CD4-positive, CD25-positive, alpha-beta regulatory T cell (primary cell): ENCODE results near the gene ZNF672. TPM values are rescaled to one million over a fixed set of nuclear protein-coding genes. Genes with fewer than 3 reads are reported as not detected.
"Not testable (repeated sequence)": the region's sequence is repeated elsewhere in the genome, so short reads cannot be mapped to it uniquely, and the experiment has no call there.

Experiments
- ATAC-seq, 2 donors: fragments of 150-1000 bp; cut with Tn5 transposase; one replicate each; pipeline ENCODE4 v1.10.0; 2021; ENCODE audit warnings: low read depth in 2 of 2, moderate number of reproducible peaks in 2 of 2, moderate library complexity in 1 of 2
- DNase-seq, 3 donors: peaks; one replicate each; pipeline versions ENCODE4 v3.0.0 to v3.0.0-alpha.2; 2012 to 2022; ENCODE audit warnings: mixed read lengths in 1 of 3
- H3K27ac ChIP-seq: one replicate; pipeline ENCODE4 v1.7.0; 2013; ENCODE audit warnings: mild to moderate bottlenecking, low read length; ENCODE audit not compliant: insufficient read depth, poor library complexity, severe bottlenecking
- H3K27me3 ChIP-seq: one replicate; pipeline ENCODE4 v1.7.0; 2013; ENCODE audit warnings: low read length; ENCODE audit not compliant: control insufficient read depth, insufficient read depth
- H3K36me3 ChIP-seq: one replicate; pipeline ENCODE4 v1.7.0; 2013; ENCODE audit warnings: mild to moderate bottlenecking, low read length, moderate library complexity; ENCODE audit not compliant: control insufficient read depth, insufficient read depth
- H3K4me1 ChIP-seq: 2 replicates; pipeline ENCODE4 v1.7.0; 2013; ENCODE audit warnings: mild to moderate bottlenecking, low read length; ENCODE audit not compliant: insufficient read depth, control insufficient read depth, poor library complexity, severe bottlenecking
- H3K4me3 ChIP-seq: one replicate; pipeline ENCODE4 v1.7.0; 2013; ENCODE audit warnings: low read depth, mild to moderate bottlenecking, low read length, moderate library complexity
- H3K9me3 ChIP-seq, 2 experiments: 1 replicate in 1 of 2; 2 replicates in 1 of 2; pipeline ENCODE4 v1.7.0; 2013; ENCODE audit warnings: low read length in 2 of 2, mild to moderate bottlenecking in 1 of 2, moderate library complexity in 1 of 2; ENCODE audit not compliant: control insufficient read depth in 2 of 2
- H3K27ac Mint-ChIP-seq, 3 donors: one replicate each; pipeline ENCODE4 v1.8.0; 2020 to 2022; ENCODE audit warnings: mild to moderate bottlenecking in 3 of 3, mixed read lengths in 3 of 3, moderate library complexity in 2 of 3
- H3K27me3 Mint-ChIP-seq: one replicate; pipeline ENCODE4 v1.8.0; 2022; ENCODE audit warnings: mild to moderate bottlenecking, mixed read lengths
- H3K36me3 Mint-ChIP-seq: one replicate; pipeline ENCODE4 v1.8.0; 2020; ENCODE audit warnings: mixed read lengths
- H3K4me1 Mint-ChIP-seq, 4 donors: one replicate each; pipeline ENCODE4 v1.8.0; 2020 to 2022; ENCODE audit warnings: mixed read lengths in 4 of 4, mild to moderate bottlenecking in 1 of 4
- H3K4me3 Mint-ChIP-seq, 4 donors: one replicate each; pipeline ENCODE4 v1.8.0; 2020 to 2022; ENCODE audit warnings: mild to moderate bottlenecking in 4 of 4, mixed read lengths in 4 of 4, moderate library complexity in 3 of 4
- H3K9me3 Mint-ChIP-seq, 7 donors: one replicate each; pipeline ENCODE4 v1.8.0; 2020 to 2022; ENCODE audit warnings: mixed read lengths in 7 of 7, mild to moderate bottlenecking in 3 of 7, moderate library complexity in 2 of 7
- polyA plus RNA-seq, 4 donors: library from polyadenylated mRNA; unstranded; fragments of 300-500 nt; fragmentation: Illumina TruSeq; gene quantifications; one replicate each; pipeline ENCODE4 v1.2.3, GENCODE V29; 2021
- total RNA-seq: library from RNA; stranded (reverse); gene quantifications from one replicate; pipeline ENCODE4 v1.2.3, GENCODE V29; 2022

ZNF672 gene
- total and polyA plus RNA-seq, 5 donors from 2014 or later, result 24.8 to 39.1 (median 29.9) TPM

DNA sequence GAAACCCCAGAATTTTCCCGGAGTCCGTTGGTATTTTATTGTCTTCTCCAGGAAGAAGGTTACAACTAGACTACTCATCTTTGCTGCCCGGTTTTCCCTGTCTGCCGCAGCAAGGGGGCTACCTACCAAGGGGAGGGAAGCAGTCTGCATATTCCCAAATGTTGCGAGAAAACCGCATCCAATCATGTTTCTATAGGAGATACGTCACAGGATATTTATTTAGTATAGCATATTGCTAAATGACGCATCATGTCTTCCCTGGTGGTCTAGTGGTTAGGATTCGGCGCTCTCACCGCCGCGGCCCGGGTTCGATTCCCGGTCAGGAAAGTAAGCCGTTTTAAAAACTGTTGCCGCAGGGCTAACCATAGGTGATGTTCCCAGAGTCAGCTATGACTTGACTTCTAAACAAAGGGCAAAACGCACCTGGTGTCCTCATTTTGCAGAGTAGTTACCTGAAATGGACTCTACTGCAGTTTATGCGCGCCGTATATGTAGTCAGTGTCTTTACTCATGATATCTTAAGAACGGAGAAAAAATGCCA is 36.0 kb downstream of the ZNF672 start:
- Mint-ChIP-seq H3K9me3 (peaks cover 0 to 8% (median 0%) of the 10 kb centered on the region in 7 donors), H3K27ac (peak overlapping the region; percentile 97 to 100 (median 98)), H3K4me1 (peaks cover 9 to 42% (median 20%) of the 10 kb centered on the region in 4 donors), H3K27me3 (peaks cover 23% of the 10 kb centered on the region), H3K36me3 (peaks cover 7% of the 10 kb centered on the region), H3K4me3 (peak overlapping the region; percentile 91 to 98 (median 97))
- Histone ChIP-seq H3K9me3 (no peaks in the 10 kb centered on the region), H3K4me1 (peaks cover 17% of the 10 kb centered on the region), H3K36me3 (no peaks in the 10 kb centered on the region), H3K4me3 (peak overlapping the region; percentile 91), H3K27me3 (no peaks in the 10 kb centered on the region), H3K27ac (peak overlapping the region; percentile 87)
- DNase-seq (peak; percentile 73 to 91 (median 78)), ATAC-seq (peak; percentile 50 to 64)

DNA sequence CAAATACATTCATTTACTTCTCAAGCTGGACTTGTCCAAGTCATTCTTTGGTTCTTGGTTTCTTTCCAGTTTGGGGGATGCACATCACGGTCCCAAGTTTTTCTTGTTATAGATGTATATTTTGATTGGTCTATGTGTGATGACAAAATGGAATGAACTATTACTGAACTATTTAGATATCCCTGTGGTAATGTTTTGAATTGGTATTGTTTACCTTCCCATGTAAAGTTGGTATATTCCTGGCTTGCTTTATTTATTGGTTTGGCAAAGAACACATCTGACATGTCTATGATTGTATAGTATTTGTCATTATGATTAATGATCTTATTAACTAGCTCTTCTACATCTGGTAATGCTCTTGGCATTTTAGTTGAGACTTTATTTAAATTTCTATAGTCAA is 43.2 kb downstream of the ZNF672 start:
- ATAC-seq (no peak), DNase-seq (no peak)
- Mint-ChIP-seq H3K4me3 (no peak overlapping the region), H3K9me3 (no peaks in the 10 kb centered on the region), H3K27ac (no peak overlapping the region), H3K27me3 (peaks cover 24% of the 10 kb centered on the region), H3K4me1 (peaks cover 0 to 15% (median 4%) of the 10 kb centered on the region in 4 donors), H3K36me3 (no peaks in the 10 kb centered on the region)
- Histone ChIP-seq H3K4me3 (no peak overlapping the region), H3K9me3 (no peaks in the 10 kb centered on the region), H3K4me1 (no peaks in the 10 kb centered on the region), H3K27ac (no peak overlapping the region), H3K36me3 (no peaks in the 10 kb centered on the region), H3K27me3 (peaks cover 3% of the 10 kb centered on the region)

DNA sequence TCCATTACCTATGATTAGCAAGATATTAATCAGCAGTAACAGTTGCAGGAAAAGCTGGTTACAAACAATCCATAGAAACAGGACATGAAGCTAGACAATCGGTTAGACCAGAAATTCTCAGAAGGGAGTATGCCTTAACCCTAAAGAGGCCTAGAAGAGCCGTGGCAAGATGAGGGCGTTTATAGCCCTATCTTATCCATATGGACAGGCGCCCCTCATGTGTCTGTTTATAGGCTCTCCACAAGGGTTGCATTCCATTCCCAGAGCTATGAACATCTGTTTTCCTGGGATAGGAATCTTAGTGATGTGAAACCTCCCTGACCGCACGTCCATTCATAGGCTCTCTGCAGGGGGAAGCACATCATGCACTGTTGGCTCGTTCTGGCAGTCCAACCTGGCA is 44.4 kb downstream of the ZNF672 start:
- Mint-ChIP-seq H3K27ac (peak overlapping the region in 1 of 3 donors; percentile 41), H3K27me3 (peaks cover 27% of the 10 kb centered on the region)
- H3K27ac ChIP-seq, H3K36me3 Mint-ChIP-seq, H3K9me3 ChIP-seq, H3K4me3 Mint-ChIP-seq, H3K4me1 ChIP-seq, H3K4me1 Mint-ChIP-seq, H3K4me3 ChIP-seq, H3K9me3 Mint-ChIP-seq, ATAC-seq, DNase-seq, H3K27me3 ChIP-seq, H3K36me3 ChIP-seq: not testable (repeated sequence)

DNA sequence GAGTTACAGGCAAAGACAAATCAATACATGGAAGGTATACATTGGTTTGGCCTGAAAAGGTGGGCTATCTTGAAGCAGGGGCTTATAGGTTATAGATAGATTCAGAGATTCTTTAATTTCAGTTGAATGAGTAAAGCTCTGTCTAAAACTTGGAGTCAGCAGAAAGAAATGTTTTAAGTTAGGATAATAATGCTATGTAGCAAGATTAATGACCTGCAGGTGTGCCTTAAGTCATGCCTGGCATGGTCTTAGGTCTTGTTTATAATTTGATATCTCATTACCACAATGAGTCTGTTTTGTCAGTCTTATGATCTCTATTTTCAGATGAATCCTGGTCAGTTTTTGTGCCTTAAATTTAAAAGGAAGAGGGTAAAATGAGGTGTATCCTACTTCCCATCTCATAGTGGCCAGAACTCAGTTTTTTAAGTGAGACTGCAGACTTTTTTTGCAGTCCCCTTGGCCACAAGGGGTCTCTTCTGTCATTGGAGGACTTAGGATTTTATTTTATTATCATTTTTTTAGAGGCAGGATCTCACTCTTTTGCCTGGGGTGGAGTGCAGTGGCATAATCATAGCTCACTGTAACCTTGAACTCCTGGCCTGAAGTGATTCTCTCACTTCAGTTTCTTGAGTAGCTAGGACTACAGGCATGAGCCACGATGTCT is 46.7 kb downstream of the ZNF672 start:
- Histone ChIP-seq H3K4me1 (no peaks in the 10 kb centered on the region), H3K27ac (no peak overlapping the region)
- H3K27ac Mint-ChIP-seq, result no peak overlapping the region

DNA sequence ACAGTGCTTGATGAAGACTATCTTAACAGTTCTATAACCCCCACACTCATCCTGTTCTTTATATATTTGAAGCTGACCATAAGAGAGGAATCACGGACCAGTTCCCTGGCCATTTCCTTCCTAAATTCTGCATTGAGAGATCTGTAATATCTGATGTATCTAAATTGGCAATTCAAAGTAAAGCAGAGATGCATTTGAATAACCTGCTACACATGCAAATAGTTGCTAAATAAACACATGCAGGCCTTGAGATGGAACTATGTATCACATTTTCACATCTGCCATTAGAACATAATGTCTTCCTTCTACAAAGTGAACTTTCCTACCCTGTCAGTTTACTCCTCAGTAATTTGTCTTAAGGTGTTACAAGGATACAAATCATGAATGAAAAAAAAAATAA is 47.6 kb downstream of the ZNF672 start:
- Mint-ChIP-seq H3K36me3 (no peaks in the 10 kb centered on the region), H3K27me3 (peaks cover 29% of the 10 kb centered on the region), H3K4me3 (no peak overlapping the region), H3K27ac (no peak overlapping the region), H3K4me1 (peaks cover 0 to 2% (median 0%) of the 10 kb centered on the region in 4 donors), H3K9me3 (no peaks in the 10 kb centered on the region)
- DNase-seq (no peak), ATAC-seq (no peak)
- Histone ChIP-seq H3K27me3 (peaks cover 6% of the 10 kb centered on the region), H3K36me3 (no peaks in the 10 kb centered on the region), H3K4me1 (no peaks in the 10 kb centered on the region), H3K9me3 (no peaks in the 10 kb centered on the region), H3K4me3 (no peak overlapping the region), H3K27ac (no peak overlapping the region)

More for the DNA sequence above, 46.7 kb downstream of the ZNF672 start:
- Histone ChIP-seq H3K9me3 (no peaks in the 10 kb centered on the region), H3K27me3 (peaks cover 7% of the 10 kb centered on the region), H3K4me3 (no peak overlapping the region), H3K36me3 (no peaks in the 10 kb centered on the region)
- no peaks in the 10 kb centered on the region for H3K36me3 Mint-ChIP-seq
- peaks cover 0 to 2% (median 0%) of the 10 kb centered on the region in 4 donors for H3K4me1 Mint-ChIP-seq
- no peak for ATAC-seq
- no peaks in the 10 kb centered on the region for H3K9me3 Mint-ChIP-seq
- peaks cover 29% of the 10 kb centered on the region for H3K27me3 Mint-ChIP-seq
- no peak overlapping the region for H3K4me3 Mint-ChIP-seq
- DNase-seq, result no peak

DNA sequence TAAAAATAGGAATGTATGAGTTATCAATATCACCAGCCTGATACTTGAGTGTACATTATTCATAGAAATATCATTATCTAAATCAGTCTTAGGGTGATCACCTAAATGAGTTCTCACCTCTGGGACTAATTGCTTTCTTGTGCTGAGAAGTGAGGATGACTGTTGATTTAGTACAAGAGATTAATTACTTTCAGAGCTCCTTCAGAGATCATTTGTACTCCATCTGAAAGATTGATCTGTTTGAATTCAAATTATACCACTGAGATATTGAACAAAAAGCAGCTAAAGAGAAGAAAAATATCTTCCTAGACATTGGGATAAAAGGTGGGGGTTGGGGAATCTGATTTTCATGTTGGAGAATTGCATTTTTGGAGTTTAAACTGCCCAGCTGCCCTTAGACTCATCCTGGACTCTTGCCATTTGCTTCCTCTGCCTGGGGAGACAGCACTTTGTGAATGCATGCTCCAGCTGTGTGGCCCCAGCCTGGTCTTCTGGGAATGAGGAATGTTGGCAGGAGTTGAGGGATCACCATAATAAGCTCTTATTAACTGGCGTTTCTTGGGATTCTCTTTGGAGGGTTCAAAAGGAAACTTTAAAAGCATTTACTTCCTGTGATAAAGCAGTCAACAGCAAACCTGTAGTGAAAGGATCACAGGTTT is 48.3 kb downstream of the ZNF672 start:
- H3K9me3 Mint-ChIP-seq, result no peaks in the 10 kb centered on the region
- no peaks in the 10 kb centered on the region for H3K9me3 ChIP-seq
- H3K27me3 Mint-ChIP-seq, result peaks cover 29% of the 10 kb centered on the region
- H3K36me3 Mint-ChIP-seq, result no peaks in the 10 kb centered on the region
- no peaks in the 10 kb centered on the region for H3K36me3 ChIP-seq
- H3K27me3 ChIP-seq, result peaks cover 8% of the 10 kb centered on the region
- H3K27ac ChIP-seq, result no peak overlapping the region
- no peak overlapping the region for H3K4me3 ChIP-seq
- no peak for DNase-seq
- no peaks in the 10 kb centered on the region for H3K4me1 ChIP-seq
- H3K4me1 Mint-ChIP-seq, result peaks cover 0 to 2% (median 0%) of the 10 kb centered on the region in 4 donors
- H3K27ac Mint-ChIP-seq, result no peak overlapping the region
- H3K4me3 Mint-ChIP-seq, result no peak overlapping the region
- ATAC-seq, result no peak

DNA sequence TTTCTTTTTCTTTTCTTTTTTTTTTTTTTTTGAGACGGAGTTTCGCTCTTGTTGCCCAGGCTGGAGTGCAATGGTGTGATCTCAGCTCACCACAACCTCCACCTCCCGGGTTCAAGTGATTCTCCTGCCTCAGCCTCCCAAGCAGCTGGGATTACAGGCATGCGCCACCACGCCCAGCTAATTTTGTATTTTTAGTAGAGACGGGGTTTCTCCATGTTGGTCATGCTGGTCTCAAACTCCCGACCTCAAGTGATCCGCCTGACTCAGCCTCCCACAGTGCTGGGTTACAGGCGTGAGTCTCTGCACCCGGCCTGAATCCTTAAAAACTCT is 51.9 kb downstream of the ZNF672 start:
- peaks cover 31% of the 10 kb centered on the region for H3K27me3 Mint-ChIP-seq
- not testable (repeated sequence) for H3K9me3 Mint-ChIP-seq, H3K36me3 ChIP-seq, H3K27ac ChIP-seq, H3K27ac Mint-ChIP-seq, H3K36me3 Mint-ChIP-seq, H3K4me1 ChIP-seq, H3K4me3 Mint-ChIP-seq, H3K4me3 ChIP-seq, H3K9me3 ChIP-seq, ATAC-seq, DNase-seq, H3K4me1 Mint-ChIP-seq
- H3K27me3 ChIP-seq, result peaks cover 24% of the 10 kb centered on the region
